HEK293T (cell line): ENCODE measurements around the gene SLC35A4.

Experiments used
- CTCF ChIA-PET: fragments of 350-600 bp; formaldehyde crosslinking; extraction: SDS; loops from one replicate; lab custom pipeline; 2021; ENCODE audit warnings: antibody characterized with exemption, inconsistent platforms; lab: Yijun Ruan, JAX
- POLR2A ChIA-PET: fragments of 350-600 bp; formaldehyde crosslinking; extraction: SDS; loops from one replicate; lab custom pipeline; 2020; ENCODE audit warnings: antibody characterized with exemption, inconsistent platforms; lab: Yijun Ruan, JAX
- DNase-seq: peaks from one replicate; pipeline ENCODE4 v3.0.0; 2012; ENCODE audit warnings: mixed read lengths; ENCODE audit errors: extremely low spot score
- ARNT ChIP-seq: fragments of 450-650 bp; IDR thresholded peaks from 2 replicates; pipeline ENCODE4 v1.6.1; 2017; ENCODE audit warnings: mild to moderate bottlenecking
- BHLHE40 ChIP-seq: fragments of 450-650 bp; IDR thresholded peaks from 2 replicates; pipeline ENCODE4 v1.6.1; 2016; ENCODE audit warnings: mild to moderate bottlenecking, moderate library complexity, borderline replicate concordance
- CTBP1 ChIP-seq: fragments of 450-650 bp; IDR thresholded peaks from 2 replicates; pipeline ENCODE4 v1.6.1; 2016; ENCODE audit warnings: borderline replicate concordance
- ELF4 ChIP-seq: fragments of 450-650 bp; IDR thresholded peaks from 2 replicates; pipeline ENCODE4 v1.6.1; 2017; ENCODE audit warnings: antibody characterized with exemption
- FOXA1 ChIP-seq: fragments of 450-650 bp; IDR thresholded peaks from 2 replicates; pipeline ENCODE4 v1.6.1; 2016; ENCODE audit warnings: mild to moderate bottlenecking
- FOXK2 ChIP-seq: fragments of 450-650 bp; IDR thresholded peaks from 2 replicates; pipeline ENCODE4 v1.6.1; 2016; ENCODE audit warnings: mild to moderate bottlenecking
- FOXM1 ChIP-seq: fragments of 450-650 bp; IDR thresholded peaks from 2 replicates; pipeline ENCODE4 v1.6.1; 2017; ENCODE audit warnings: mild to moderate bottlenecking, borderline replicate concordance
- HDGF ChIP-seq: fragments of 450-650 bp; IDR thresholded peaks from 2 replicates; pipeline ENCODE4 v1.6.1; 2017; ENCODE audit warnings: antibody characterized with exemption, borderline replicate concordance
- L3MBTL2 ChIP-seq: fragments of 450-650 bp; conservative IDR thresholded peaks from 2 replicates; pipeline ENCODE4 v1.6.1; 2016; ENCODE audit warnings: mild to moderate bottlenecking
- LEF1 ChIP-seq: fragments of 450-650 bp; IDR thresholded peaks from 2 replicates; pipeline ENCODE4 v1.6.1; 2017; ENCODE audit warnings: mild to moderate bottlenecking, borderline replicate concordance
- NFRKB ChIP-seq: fragments of 450-650 bp; IDR thresholded peaks from 2 replicates; pipeline ENCODE4 v1.6.1; 2016; ENCODE audit warnings: mild to moderate bottlenecking, moderate library complexity
- SP1 ChIP-seq: fragments of 450-650 bp; IDR thresholded peaks from 2 replicates; pipeline ENCODE4 v1.6.1; 2017
- SUZ12 ChIP-seq: fragments of 450-650 bp; IDR thresholded peaks from 2 replicates; pipeline ENCODE4 v1.6.1; 2016; ENCODE audit warnings: mild to moderate bottlenecking
- TARDBP ChIP-seq: fragments of 450-650 bp; IDR thresholded peaks from 2 replicates; pipeline ENCODE4 v1.6.1; 2016
- ZNF384 ChIP-seq: fragments of 450-650 bp; IDR thresholded peaks from 2 replicates; pipeline ENCODE4 v1.6.1; 2016
- TF ChIP-seq, protein P1 (sequence below): fragments of 450-650 bp; IDR thresholded peaks from 2 replicates; pipeline ENCODE4 v1.6.1; 2016

SLC35A4 gene

GRCh38 chr5:140565024-140565779 lies 574 bp downstream of the SLC35A4 start:
- DNase-seq: no peak
- POLR2A ChIA-PET: interaction anchor here (0.7 to 2.3 kb wide), 7 partner anchors 8 to 164 kb away, joined by 3 to 12 read pairs (median 3); partner anchors contain the start of genes ANKHD1, EIF4EBP3, HARS1 and HARS2
- CTCF ChIA-PET: interaction anchor here (0.7 kb wide), 1 partner anchor 69 kb away, joined by 3 read pairs; no protein-coding TSS in a partner anchor
- TF ChIP-seq HDGF (no peak), LEF1 (no peak), SP1 (no peak), FOXK2 (no peak), SUZ12 (no peak), ARNT (no peak), BHLHE40 (no peak), FOXA1 (no peak), NFRKB (no peak), TARDBP (no peak), L3MBTL2 (no peak), CTBP1 (no peak), ELF4 (no peak), FOXM1 (no peak), ZNF384 (no peak)
- TF ChIP-seq, protein P1, sequence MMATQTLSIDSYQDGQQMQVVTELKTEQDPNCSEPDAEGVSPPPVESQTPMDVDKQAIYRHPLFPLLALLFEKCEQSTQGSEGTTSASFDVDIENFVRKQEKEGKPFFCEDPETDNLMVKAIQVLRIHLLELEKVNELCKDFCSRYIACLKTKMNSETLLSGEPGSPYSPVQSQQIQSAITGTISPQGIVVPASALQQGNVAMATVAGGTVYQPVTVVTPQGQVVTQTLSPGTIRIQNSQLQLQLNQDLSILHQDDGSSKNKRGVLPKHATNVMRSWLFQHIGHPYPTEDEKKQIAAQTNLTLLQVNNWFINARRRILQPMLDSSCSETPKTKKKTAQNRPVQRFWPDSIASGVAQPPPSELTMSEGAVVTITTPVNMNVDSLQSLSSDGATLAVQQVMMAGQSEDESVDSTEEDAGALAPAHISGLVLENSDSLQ: no peak

- TF ChIP-seq ZNF384 (no peak), L3MBTL2 (no peak), CTBP1 (no peak)
- POLR2A ChIA-PET: interaction anchor here (0.7 to 2.3 kb wide), 8 partner anchors 8 to 165 kb away, joined by 3 to 12 read pairs (median 3); partner anchors contain the start of genes ANKHD1, HARS1, HARS2 and IK
- no peak for DNase-seq
- CTCF ChIA-PET: interaction anchor here (0.7 kb wide), 1 partner anchor 69 kb away, joined by 3 read pairs; no protein-coding TSS in a partner anchor
Observed at GRCh38 chr5:140565780-140566095, 1.1 kb downstream of the SLC35A4 start.

DNA sequence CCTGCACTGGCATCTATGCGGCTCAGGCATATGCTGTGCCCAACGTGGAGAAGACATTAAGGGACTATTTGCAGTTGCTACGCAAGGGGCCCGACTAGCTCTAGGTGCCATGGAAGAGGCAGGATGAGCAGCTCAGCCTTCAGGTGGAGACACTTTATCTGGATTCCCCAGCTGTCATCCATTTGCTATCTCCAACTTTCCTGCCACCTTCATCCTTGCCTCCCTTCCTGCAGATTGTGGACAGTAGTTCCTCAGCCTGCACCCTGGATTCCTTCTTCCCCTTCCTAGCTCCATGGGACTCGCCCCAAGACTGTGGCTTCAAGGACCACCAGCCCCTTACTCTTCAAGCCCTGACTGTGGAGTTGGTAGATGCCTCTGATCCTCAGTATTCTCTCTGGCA lies 2.0 kb downstream of the SLC35A4 start:
- TF ChIP-seq FOXK2 (no peak), TARDBP (no peak), FOXM1 (no peak), LEF1 (no peak), SP1 (no peak), FOXA1 (no peak), ELF4 (no peak), SUZ12 (no peak), BHLHE40 (no peak), L3MBTL2 (no peak), ZNF384 (no peak), CTBP1 (no peak), HDGF (no peak), ARNT (no peak), NFRKB (no peak)
- TF ChIP-seq, protein P1: no peak
- ChIA-PET POLR2A (interaction anchor here (1.0 to 2.8 kb wide), 5 partner anchors 9 to 81 kb away, joined by 3 to 15 read pairs (median 9); partner anchors contain the start of genes IK, NDUFA2 and SRA1), CTCF (no interaction called here)
- DNase-seq: no peak

DNA sequence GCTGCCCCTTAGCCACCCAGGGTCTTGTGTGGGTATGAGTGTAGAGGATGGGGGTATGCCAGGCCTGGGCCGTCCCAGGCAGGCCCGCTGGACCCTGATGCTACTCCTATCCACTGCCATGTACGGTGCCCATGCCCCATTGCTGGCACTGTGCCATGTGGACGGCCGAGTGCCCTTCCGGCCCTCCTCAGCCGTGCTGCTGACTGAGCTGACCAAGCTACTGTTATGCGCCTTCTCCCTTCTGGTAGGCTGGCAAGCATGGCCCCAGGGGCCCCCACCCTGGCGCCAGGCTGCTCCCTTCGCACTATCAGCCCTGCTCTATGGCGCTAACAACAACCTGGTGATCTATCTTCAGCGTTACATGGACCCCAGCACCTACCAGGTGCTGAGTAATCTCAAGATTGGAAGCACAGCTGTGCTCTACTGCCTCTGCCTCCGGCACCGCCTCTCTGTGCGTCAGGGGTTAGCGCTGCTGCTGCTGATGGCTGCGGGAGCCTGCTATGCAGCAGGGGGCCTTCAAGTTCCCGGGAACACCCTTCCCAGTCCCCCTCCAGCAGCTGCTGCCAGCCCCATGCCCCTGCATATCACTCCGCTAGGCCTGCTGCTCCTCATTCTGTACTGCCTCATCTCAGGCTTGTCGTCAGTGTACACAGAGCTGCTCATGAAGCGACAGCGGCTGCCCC lies 2.6 kb downstream of the SLC35A4 start:
- ChIA-PET POLR2A (interaction anchor here (2.8 kb wide), 1 partner anchor 10 kb away, joined by 15 read pairs; the partner anchor contains the start of gene SRA1), CTCF (interaction anchor here (0.7 kb wide), 1 partner anchor 76 kb away, joined by 4 read pairs; no protein-coding TSS in a partner anchor)
- no peak for DNase-seq
- TF ChIP-seq, protein P1: no peak
- TF ChIP-seq ZNF384 (no peak), ARNT (no peak), L3MBTL2 (no peak), TARDBP (no peak), FOXA1 (no peak), CTBP1 (no peak), HDGF (no peak), FOXM1 (no peak), LEF1 (no peak), NFRKB (no peak), BHLHE40 (no peak), ELF4 (no peak), FOXK2 (no peak), SP1 (no peak), SUZ12 (no peak)

DNA sequence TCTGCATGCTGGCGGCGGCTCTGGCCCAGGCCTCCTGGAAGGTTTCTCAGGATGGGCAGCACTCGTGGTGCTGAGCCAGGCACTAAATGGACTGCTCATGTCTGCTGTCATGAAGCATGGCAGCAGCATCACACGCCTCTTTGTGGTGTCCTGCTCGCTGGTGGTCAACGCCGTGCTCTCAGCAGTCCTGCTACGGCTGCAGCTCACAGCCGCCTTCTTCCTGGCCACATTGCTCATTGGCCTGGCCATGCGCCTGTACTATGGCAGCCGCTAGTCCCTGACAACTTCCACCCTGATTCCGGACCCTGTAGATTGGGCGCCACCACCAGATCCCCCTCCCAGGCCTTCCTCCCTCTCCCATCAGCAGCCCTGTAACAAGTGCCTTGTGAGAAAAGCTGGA lies 3.2 kb downstream of the SLC35A4 start:
- no peak for DNase-seq
- TF ChIP-seq TARDBP: no peak
- no peak for TF ChIP-seq FOXK2
- TF ChIP-seq FOXA1: no peak
- TF ChIP-seq CTBP1: no peak
- no peak for TF ChIP-seq ELF4
- no peak for TF ChIP-seq ARNT
- no peak for TF ChIP-seq SUZ12
- no peak for TF ChIP-seq LEF1
- ChIA-PET CTCF (interaction anchor here (0.7 kb wide), 1 partner anchor 75 kb away, joined by 4 read pairs; no protein-coding TSS in a partner anchor), POLR2A (interaction anchor here (2.8 kb wide), 1 partner anchor 10 kb away, joined by 15 read pairs; the partner anchor contains the start of gene SRA1)
